Lung (tissue), 12 donors: ENCODE measurements around the gene AFF1. TPM values are rescaled to one million over a fixed set of nuclear protein-coding genes. Genes with fewer than 3 reads are reported as not detected.

Source experiments
- ATAC-seq: fragments of 200-7000 bp; cut with Tn5 transposase; one replicate; pipeline ENCODE4 v1.9.1; 2020; ENCODE audit warnings: moderate number of reproducible peaks; ENCODE audit not compliant: insufficient read depth, low FRiP score
- DNase-seq, 3 donors: peaks; one replicate each; pipeline ENCODE4 v3.0.0-alpha.2; 2013 to 2017
- H3K27ac ChIP-seq, 2 donors: one replicate each; pipeline ENCODE4 v1.5.1; 2013; ENCODE audit warnings: mild to moderate bottlenecking in 2 of 2, moderate library complexity in 2 of 2, control low read depth in 1 of 2, inconsistent platforms in 1 of 2, low read depth in 1 of 2, low read length in 1 of 2
- H3K27me3 ChIP-seq, 3 donors: one replicate each; pipeline ENCODE4 v1.5.1; 2013; ENCODE audit warnings: low read length in 2 of 3; ENCODE audit not compliant: control insufficient read depth in 3 of 3, insufficient read depth in 3 of 3
- H3K36me3 ChIP-seq, 4 donors: one replicate each; pipeline ENCODE4 v1.5.1; 2013; ENCODE audit warnings: low read length in 4 of 4, mild to moderate bottlenecking in 1 of 4, moderate library complexity in 1 of 4; ENCODE audit not compliant: control insufficient read depth in 4 of 4, insufficient read depth in 4 of 4
- H3K4me1 ChIP-seq, 5 donors: one replicate each; pipeline ENCODE4 v1.5.1; 2013; ENCODE audit warnings: low read length in 5 of 5, mild to moderate bottlenecking in 2 of 5, moderate library complexity in 1 of 5; ENCODE audit not compliant: control insufficient read depth in 5 of 5, insufficient read depth in 5 of 5
- H3K4me3 ChIP-seq: one replicate; pipeline ENCODE4 v1.5.1; 2013; ENCODE audit warnings: mild to moderate bottlenecking, control low read depth, moderate library complexity
- H3K9ac ChIP-seq, 2 donors: one replicate each; pipeline ENCODE4 v1.5.1; 2013; ENCODE audit warnings: low read length in 2 of 2, control low read depth in 1 of 2; ENCODE audit not compliant: insufficient read depth in 1 of 2
- H3K9me3 ChIP-seq, 4 donors: one replicate each; pipeline ENCODE4 v1.5.1; 2013; ENCODE audit warnings: low read length in 3 of 4, mild to moderate bottlenecking in 1 of 4, moderate library complexity in 1 of 4; ENCODE audit not compliant: control insufficient read depth in 4 of 4, insufficient read depth in 3 of 4
- WGBS, 2 donors: extraction: QIAGEN DNeasy Blood & Tissue Kit; methylation state at CpG; one replicate each; pipeline ENCODE4 v1.1.7; 2013; 5-methylcytosine and 5-hydroxymethylcytosine counted together
- polyA plus RNA-seq, 2 donors: library from polyadenylated mRNA; stranded (reverse); fragments of 200-250 nt; gene quantifications; one replicate each; pipeline ENCODE4 v1.2.1, GENCODE V29; 2013
- total RNA-seq, 2 donors: library from RNA; depleted of rRNA in 1 of 2; stranded (reverse); fragments of >200 nt in 1 of 2; gene quantifications; one replicate each; pipeline ENCODE4 v1.2.1, GENCODE V29; 2014 to 2021
- TF ChIP-seq, protein P1 (sequence below): IDR thresholded peaks from 2 replicates; pipeline ENCODE4 v1.5.1; 2012; ENCODE audit warnings: mild to moderate bottlenecking; ENCODE audit errors: control extremely low read depth, extremely low read depth
- donor health status: control.
- donor health status: control.
- donor health status: Bipolar disorder and iron deficiency.
- donor health status: healthy.
- donor health status: DM: yes; HTN: yes; CAD: no.

The AFF1 gene
- total and polyA plus RNA-seq, 4 donors = 9.5 to 79.0 (median 35.8) TPM

DNA sequence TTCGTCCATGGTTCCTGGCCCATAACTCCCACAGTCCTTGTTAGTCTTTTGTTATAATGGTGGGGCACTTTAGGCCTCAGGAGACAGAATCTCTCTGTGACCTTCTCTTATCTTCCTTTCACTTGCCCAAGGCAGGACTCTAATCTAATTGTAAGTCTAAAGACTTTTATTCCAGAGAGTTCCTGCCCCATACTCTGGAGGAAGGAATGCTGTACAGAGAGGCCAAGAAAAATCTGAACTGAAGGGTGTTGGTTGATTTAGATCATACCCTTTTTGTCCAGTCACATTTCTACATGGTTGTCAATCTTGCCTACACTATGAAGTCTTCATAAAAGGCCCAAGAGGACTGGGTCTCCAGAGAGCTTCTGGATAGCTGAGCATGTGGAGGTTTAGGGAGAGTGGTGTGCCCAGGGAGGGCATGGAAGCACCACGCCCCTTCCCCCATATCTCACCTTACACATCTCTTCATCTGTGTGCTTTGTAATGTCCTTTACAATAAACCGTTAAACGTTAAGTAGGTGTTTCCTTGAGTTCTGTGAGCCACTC is 84.5 kb downstream of the AFF1 start:
- H3K27ac ChIP-seq = no peak overlapping the region
- no peaks in the 10 kb centered on the region for H3K9me3 ChIP-seq
- ATAC-seq (no peak), DNase-seq (no peak)
- H3K9ac ChIP-seq = no peak overlapping the region
- peaks cover 9 to 35% (median 23%) of the 10 kb centered on the region in 5 donors for H3K4me1 ChIP-seq
- 67 to 76% methylated on average over 4 of the region's 4 CpGs for WGBS, 2 donors
- no peaks in the 10 kb centered on the region for H3K27me3 ChIP-seq
- H3K4me3 ChIP-seq = no peak overlapping the region
- H3K36me3 ChIP-seq = no peaks in the 10 kb centered on the region
- TF ChIP-seq, protein P1, sequence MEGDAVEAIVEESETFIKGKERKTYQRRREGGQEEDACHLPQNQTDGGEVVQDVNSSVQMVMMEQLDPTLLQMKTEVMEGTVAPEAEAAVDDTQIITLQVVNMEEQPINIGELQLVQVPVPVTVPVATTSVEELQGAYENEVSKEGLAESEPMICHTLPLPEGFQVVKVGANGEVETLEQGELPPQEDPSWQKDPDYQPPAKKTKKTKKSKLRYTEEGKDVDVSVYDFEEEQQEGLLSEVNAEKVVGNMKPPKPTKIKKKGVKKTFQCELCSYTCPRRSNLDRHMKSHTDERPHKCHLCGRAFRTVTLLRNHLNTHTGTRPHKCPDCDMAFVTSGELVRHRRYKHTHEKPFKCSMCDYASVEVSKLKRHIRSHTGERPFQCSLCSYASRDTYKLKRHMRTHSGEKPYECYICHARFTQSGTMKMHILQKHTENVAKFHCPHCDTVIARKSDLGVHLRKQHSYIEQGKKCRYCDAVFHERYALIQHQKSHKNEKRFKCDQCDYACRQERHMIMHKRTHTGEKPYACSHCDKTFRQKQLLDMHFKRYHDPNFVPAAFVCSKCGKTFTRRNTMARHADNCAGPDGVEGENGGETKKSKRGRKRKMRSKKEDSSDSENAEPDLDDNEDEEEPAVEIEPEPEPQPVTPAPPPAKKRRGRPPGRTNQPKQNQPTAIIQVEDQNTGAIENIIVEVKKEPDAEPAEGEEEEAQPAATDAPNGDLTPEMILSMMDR = no peak

DNA sequence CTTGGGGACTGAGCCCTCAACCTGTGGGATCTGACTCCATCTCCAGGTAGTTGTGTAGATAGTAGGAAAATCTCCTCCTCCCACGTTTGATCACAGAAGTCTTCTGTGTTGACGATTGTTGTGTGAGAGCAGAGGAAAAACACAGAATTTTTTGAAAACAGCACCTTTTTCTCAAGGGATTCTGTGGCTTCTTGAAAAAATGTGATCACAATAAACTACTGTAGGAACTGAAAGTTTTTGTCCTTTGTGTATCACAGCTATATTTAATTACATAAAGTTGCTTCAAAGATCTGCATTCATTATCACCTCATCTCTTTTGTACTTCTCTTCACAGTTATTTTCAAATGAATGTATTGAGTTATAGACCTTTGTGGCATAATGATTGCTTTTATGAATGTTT is 85.1 kb downstream of the AFF1 start:
- Histone ChIP-seq H3K36me3 (no peaks in the 10 kb centered on the region), H3K9ac (no peak overlapping the region), H3K4me1 (peaks cover 11 to 34% (median 17%) of the 10 kb centered on the region in 5 donors), H3K27ac (no peak overlapping the region), H3K4me3 (no peak overlapping the region), H3K27me3 (no peaks in the 10 kb centered on the region), H3K9me3 (no peaks in the 10 kb centered on the region)
- no peak for ATAC-seq
- DNase-seq = no peak
- TF ChIP-seq, protein P1 = no peak
- WGBS, 2 donors = 60 to 65% methylated on average over 2 of the region's 2 CpGs

DNA sequence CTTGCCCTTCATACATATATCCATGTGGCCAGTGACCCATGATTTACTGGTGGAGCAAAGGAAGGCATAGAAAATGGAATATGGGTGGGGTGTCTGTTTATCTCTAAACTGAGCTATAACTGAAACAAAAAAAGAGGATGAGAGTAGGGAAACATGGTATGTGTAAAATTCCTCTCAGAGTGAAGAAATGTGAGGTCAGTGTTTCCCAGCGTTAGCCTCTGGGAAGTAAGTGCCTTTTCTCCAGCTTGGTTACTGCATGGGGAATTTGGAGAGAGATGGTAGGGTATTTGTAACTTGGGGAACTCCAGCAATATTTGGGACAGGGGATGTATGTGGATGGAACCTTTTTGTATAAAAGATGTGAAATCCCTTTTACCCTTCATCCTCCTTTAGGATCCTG is 89.4 kb downstream of the AFF1 start:
- peaks cover 1 to 51% (median 19%) of the 10 kb centered on the region in 5 donors for H3K4me1 ChIP-seq
- H3K27ac ChIP-seq = no peak overlapping the region
- H3K9ac ChIP-seq = no peak overlapping the region
- ATAC-seq (no peak), DNase-seq (no peak)
- H3K36me3 ChIP-seq = no peaks in the 10 kb centered on the region
- no peaks in the 10 kb centered on the region for H3K9me3 ChIP-seq
- WGBS, 2 donors = 22 to 28% methylated on average over 1 of the region's 1 CpG
- no peak overlapping the region for H3K4me3 ChIP-seq
- no peaks in the 10 kb centered on the region for H3K27me3 ChIP-seq
- TF ChIP-seq, protein P1 = no peak

DNA sequence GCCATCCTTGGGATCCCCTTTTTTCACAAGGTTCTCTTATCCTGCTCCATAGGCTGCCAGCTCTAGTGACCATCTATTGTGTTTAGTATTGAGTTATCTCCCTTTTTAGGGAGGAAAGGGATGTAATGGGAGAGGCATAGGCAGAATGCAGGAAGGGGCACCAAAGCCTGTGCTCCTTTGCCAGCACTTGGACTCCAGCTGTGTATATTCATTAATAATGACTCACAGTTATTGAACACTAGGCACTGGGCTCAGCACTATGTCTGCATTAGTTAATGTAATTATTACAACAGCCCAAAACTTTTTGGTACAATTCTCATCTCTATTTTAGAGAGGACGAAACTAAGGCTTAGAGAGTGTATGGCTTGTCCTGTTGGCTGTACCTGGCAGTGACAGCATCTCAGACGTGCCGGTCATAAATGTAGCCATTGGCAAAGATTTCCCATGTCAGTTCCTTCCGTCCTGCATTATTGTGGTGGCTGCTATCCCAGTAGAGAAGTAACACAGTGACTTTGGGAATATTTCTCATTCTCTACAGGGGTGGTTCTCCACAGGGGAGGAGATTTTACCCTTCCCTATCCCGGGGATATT is 90.3 kb downstream of the AFF1 start:
- Histone ChIP-seq H3K27ac (peak overlapping the region in 1 of 2 donors; percentile 79), H3K36me3 (no peaks in the 10 kb centered on the region), H3K9ac (no peak overlapping the region), H3K4me3 (no peak overlapping the region), H3K4me1 (peaks cover 10 to 51% (median 21%) of the 10 kb centered on the region in 5 donors), H3K27me3 (no peaks in the 10 kb centered on the region), H3K9me3 (no peaks in the 10 kb centered on the region)
- ATAC-seq = no peak
- no peak for DNase-seq
- WGBS, 2 donors = 66 to 69% methylated on average over 5 of the region's 5 CpGs
- TF ChIP-seq, protein P1 = no peak
